ENCODE results near the gene CPNE4. TPM values are rescaled to one million over a fixed set of nuclear protein-coding genes. Genes with fewer than 3 reads are reported as not detected.
"Not testable (repeated sequence)": the region's sequence is repeated elsewhere in the genome, so short reads cannot be mapped to it uniquely, and the experiment has no call there.

Gene CPNE4
- total RNA-seq, 1 donor from 2014 or later = 0.26 TPM

- H3K9me3 ChIP-seq = no peaks in the 10 kb centered on the region
- H3K4me3 ChIP-seq = no peak overlapping the region
- ATAC-seq (no peak), DNase-seq (no peak)
- H3K27ac ChIP-seq = no peak overlapping the region
- no peak for TF ChIP-seq CTCF (IDR thresholded peaks at IDR 0.05)
- no peaks in the 10 kb centered on the region for H3K27me3 ChIP-seq
- H3K4me1 ChIP-seq = no peaks in the 10 kb centered on the region
- H3K36me3 ChIP-seq = no peaks in the 10 kb centered on the region
- intact Hi-C loops (cut with DNase I) = no loop called here
These were observed 36.2 kb upstream of the CPNE4 start for GRCh38 chr3:132071043-132071442.

- no peaks in the 10 kb centered on the region for H3K27me3 ChIP-seq
- intact Hi-C loops (cut with DNase I) = no loop called here
- H3K27ac ChIP-seq = no peak overlapping the region
- H3K9me3 ChIP-seq = no peaks in the 10 kb centered on the region
- TF ChIP-seq CTCF (IDR thresholded peaks at IDR 0.05) = no peak
- ATAC-seq (no peak), DNase-seq (no peak)
- no peaks in the 10 kb centered on the region for H3K36me3 ChIP-seq
- no peak overlapping the region for H3K4me3 ChIP-seq
- H3K4me1 ChIP-seq = no peaks in the 10 kb centered on the region
These were observed 29.3 kb upstream of the CPNE4 start for GRCh38 chr3:132064114-132064513.

GRCh38 chr3:132062535-132062934 lies 27.7 kb upstream of the CPNE4 start:
- Histone ChIP-seq H3K27ac (no peak overlapping the region), H3K36me3 (no peaks in the 10 kb centered on the region), H3K4me3 (no peak overlapping the region), H3K27me3 (no peaks in the 10 kb centered on the region), H3K9me3 (no peaks in the 10 kb centered on the region), H3K4me1 (no peaks in the 10 kb centered on the region)
- no peak for TF ChIP-seq CTCF (IDR thresholded peaks at IDR 0.05)
- intact Hi-C loops (cut with DNase I) = no loop called here
- no peak for ATAC-seq
- no peak for DNase-seq

- Histone ChIP-seq H3K4me3 (no peak overlapping the region), H3K27me3 (no peaks in the 10 kb centered on the region), H3K27ac (no peak overlapping the region), H3K4me1 (no peaks in the 10 kb centered on the region), H3K36me3 (no peaks in the 10 kb centered on the region), H3K9me3 (no peaks in the 10 kb centered on the region)
- DNase-seq (no peak), ATAC-seq (no peak)
- no peak for TF ChIP-seq CTCF (IDR thresholded peaks at IDR 0.05)
- intact Hi-C loops (cut with DNase I) = no loop called here
These were observed 21.1 kb upstream of the CPNE4 start for GRCh38 chr3:132055872-132056271.

- DNase-seq (no peak), ATAC-seq (no peak)
- no peaks in the 10 kb centered on the region for H3K27me3 ChIP-seq
- H3K4me3 ChIP-seq = no peak overlapping the region
- no peaks in the 10 kb centered on the region for H3K9me3 ChIP-seq
- intact Hi-C loops (cut with DNase I) = no loop called here
- H3K36me3 ChIP-seq = no peaks in the 10 kb centered on the region
- H3K4me1 ChIP-seq = no peaks in the 10 kb centered on the region
- TF ChIP-seq CTCF (IDR thresholded peaks at IDR 0.05) = no peak
- H3K27ac ChIP-seq = no peak overlapping the region
These were observed 12.4 kb upstream of the CPNE4 start for GRCh38 chr3:132047209-132047608.

GRCh38 chr3:132044874-132045273 lies 10.1 kb upstream of the CPNE4 start:
- H3K36me3 ChIP-seq; DNase-seq; intact Hi-C loops (cut with DNase I); H3K9me3 ChIP-seq; H3K27ac ChIP-seq; ATAC-seq; H3K4me1 ChIP-seq; H3K27me3 ChIP-seq; H3K4me3 ChIP-seq: not testable (repeated sequence)
